DMS153 treated with DMSO at 0.1 percent for 48 hours (cell line): ENCODE results near the gene ADGRB3.

ENCODE experiments used
- DNase-seq: peaks from one replicate; lab custom pipeline; 2025; ENCODE audit not compliant: unreplicated experiment; lab: John Stamatoyannopoulos, UW

The ADGRB3 gene

DNA sequence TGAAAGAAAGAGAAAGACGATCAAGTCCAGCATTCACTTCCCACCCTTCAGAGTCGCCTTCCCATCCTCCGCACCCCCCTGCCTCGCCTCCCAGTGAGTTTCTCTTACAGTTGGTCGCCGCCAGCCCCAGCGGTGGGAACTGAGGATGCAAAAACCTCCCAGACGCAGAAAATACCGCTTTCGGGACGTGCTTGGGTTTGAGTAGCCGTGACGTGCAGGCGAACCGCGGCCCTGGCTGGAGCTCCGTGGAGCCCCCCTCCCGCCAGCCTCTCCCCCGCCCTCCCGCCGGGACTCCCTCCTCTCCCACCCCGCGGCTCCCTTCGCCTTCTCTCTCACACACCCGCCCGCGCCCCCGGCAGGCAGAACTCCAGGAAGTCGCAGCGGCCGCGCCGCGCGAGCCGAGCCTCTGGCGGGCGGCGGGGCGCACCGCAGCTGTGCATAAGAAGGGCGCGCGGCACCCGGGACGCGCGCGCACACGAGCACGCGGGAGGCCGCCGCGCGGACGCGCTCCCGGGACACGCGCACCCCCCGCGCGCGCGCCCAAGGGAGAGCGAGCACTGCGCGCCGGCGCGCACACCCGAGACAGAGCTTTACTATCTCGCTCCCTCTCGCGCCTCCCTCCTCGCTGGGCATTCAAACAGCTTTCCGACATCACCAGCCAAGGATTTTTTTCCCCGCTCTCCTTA, at the start of gene ADGRB3:
TSS of gene ADGRB3 (plus strand) at position 557 of the 686 bp plus-strand sequence. CDS start 3,394 bp downstream, outside the sequence.
- peak; percentile 83 for DNase-seq

DNA sequence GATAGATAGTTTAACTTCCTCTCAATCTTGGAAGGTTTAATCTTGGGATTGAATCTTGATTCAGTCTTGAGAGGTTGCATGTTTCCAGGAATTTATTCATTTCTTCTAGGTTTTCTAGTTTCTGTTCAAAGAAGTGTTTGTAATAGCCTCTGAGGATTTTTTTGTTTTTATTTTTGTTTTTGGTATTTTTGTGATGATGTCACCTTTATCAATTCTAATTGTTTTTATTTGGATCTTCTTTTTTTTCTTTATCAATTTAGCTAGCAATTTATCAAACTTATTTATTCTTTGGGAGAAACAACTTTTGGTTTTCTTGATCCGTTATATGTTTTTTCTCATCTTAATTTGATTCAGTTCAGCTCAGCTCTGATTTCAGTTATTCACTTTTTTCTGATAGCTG, 41.5 kb upstream of the ADGRB3 start:
- no peak for DNase-seq

DNA sequence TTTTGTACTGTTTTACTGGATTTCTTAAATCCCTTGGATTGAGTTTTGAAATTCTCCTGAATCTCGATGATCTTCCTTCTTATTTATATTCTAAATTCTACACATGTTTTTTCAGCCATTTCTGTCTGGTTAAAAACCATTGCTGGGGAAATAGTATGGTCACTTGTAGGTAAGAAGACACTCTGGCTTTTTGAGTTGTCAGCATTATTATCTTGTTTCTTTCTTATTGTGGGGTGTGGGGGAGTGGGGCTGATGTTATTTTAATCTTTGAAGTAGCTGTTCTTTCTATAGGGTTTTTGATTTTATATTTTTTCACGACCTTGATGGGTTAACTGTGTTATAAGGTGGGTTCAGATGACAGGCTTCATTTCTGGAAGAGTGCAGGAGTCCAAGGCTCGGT, 37.4 kb upstream of the ADGRB3 start:
- no peak for DNase-seq

DNA sequence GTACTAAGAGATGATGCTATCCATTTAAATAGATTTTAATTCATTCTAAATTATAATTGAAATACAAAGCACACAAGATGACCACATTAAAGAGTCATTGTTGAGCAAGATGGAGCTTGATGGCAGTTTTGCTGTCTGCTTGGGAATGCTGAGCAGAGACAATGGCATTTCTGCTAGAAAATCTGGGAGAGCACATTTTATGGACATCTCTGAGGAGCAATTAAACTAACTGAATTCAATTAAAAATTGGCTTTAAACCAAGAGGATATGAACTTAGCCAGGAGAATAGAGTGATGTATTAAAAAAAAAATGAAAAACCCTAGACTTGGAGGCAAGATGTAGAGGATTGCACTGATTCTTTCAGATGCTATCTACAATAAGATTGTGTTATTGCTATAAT, 19.1 kb upstream of the ADGRB3 start:
- no peak for DNase-seq

DNA sequence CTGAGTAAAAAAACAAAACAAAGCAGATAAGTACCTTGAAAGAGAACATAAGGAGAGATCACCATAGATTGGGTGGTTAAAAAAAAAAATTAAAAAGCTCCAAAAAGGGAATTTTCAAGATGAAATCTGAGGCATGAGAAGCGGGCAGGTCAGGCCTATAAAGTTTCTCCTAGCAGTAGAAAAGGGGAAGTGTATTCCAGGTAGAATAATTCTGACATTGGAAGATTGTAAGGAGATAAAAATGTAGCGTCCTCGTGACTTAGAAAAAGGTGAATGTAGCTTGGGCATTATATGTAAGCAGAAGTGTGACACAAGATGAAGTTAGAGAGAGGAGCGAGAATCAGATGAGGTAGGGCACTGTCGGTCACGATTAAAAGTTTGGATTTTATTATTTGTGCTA, 9.1 kb upstream of the ADGRB3 start:
- no peak for DNase-seq

DNA sequence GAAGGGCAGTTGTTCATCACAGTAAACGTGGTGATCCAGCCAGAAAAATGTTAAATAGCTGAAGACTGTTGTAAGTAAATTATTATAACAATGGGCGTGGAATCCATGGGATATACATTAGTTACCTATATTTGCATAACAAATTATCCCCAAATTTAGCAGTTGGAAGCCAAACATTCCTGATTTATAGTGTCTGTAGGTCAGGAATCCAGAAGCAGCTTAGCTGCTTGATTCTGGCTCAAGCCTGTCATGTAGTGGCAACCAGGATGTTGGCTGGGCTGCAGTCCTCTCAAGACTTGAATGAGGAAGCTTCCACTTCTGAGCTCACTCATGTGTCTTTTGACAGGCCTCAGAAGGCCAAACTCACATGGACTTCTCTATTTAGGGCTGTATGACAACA, 6.9 kb upstream of the ADGRB3 start:
- no peak for DNase-seq

DNA sequence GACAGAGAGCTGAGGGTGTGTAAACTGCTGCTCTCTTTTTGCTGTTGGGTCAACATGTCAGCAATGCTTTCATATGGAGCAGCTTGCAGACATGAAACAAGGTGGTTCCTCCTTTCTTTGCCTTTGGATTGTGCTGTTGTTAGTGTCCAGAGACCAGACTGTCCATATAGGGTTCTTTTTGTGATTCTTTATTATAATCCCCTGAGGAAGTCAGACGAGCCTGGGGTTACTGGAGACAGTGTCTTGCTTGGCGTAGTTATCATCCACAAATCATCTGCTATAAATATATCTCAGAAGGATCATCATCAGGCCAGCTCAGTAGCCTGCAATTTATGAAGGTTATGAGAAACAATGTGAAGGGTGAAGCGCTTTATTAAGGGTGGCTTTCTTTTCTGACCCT, 2.3 kb upstream of the ADGRB3 start:
- DNase-seq = no peak

DNA sequence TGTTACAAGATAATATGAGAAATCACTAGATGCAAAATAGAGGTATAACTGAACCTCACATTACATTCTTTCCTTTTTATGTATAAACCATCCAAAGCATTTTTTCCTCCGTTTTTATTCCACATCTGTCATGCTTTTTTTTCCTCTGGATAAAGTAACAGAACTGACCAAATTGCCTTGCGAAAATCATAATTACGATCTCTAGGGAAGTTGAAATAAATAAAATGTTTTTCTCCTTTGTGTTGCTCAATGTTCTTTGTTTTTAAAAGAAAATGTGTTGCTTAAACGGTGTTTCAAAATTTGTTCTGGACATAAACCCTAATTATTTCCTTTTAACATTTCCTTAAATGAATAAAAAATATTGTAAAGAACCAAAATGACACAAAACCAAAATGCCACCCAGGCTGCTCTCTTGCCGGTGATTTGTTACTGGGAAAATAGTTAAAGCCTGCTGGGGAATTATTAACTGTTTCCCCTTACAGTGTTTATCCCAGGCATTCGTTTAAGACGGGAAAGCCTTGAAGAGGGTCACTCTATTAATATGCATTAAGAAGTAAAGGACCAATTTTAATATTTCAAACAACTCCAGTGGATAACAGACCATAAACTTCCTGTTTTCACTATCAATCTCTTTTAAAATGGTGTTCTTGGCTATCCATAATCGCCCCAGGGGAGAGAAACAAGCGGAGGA, 1.7 kb upstream of the ADGRB3 start:
- DNase-seq = no peak

DNA sequence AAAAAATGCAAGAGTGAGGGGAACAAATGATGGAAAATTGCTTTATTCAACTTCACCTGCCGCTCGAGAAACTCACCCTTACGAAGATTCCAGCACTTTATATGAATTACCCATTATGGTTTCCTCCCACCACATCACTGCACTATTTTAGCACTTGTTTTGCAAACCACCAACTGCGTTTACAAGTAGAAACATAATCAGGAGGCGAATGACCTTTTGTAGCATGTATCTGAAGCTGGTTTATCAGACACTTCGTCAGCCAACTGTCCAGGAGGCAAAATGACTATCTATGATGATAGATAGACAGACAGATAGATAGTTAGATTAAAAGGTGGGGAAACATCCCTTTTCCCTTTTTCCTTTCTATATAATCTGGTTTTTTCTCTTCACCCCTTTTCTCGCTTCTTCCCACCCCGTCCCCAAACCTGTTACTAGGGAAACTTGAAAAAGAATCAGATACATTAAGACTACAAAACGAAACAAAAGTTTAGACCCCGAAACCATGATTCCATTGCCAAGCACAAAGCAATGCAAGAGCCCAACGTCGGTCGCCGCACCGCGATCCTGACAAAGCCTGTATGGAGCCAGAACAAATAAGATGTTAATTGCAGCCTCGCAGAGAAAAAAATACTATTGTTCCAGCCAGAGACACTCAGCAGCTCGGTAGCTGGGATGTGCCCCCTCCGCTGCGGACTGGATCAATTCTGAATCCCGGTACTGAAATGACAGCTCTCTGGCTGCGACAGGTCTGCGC, 933 bp upstream of the ADGRB3 start:
- peak; percentile 59 for DNase-seq

DNA sequence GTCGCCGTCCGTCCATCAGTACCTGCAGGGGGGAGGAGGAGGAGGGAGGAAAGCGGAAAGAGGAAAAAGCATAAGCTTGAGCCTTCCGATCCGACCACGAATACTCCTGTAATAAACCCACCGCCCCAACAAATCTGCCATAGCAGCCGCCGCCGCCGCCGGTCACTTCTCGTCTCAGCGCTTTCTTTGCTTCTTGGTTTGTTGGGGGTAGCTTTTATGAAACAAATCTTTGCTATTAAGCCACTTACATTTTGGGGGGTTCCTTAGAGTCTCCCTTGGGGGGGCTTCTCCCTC, 277 bp downstream of the ADGRB3 start:
- DNase-seq = no peak

DNA sequence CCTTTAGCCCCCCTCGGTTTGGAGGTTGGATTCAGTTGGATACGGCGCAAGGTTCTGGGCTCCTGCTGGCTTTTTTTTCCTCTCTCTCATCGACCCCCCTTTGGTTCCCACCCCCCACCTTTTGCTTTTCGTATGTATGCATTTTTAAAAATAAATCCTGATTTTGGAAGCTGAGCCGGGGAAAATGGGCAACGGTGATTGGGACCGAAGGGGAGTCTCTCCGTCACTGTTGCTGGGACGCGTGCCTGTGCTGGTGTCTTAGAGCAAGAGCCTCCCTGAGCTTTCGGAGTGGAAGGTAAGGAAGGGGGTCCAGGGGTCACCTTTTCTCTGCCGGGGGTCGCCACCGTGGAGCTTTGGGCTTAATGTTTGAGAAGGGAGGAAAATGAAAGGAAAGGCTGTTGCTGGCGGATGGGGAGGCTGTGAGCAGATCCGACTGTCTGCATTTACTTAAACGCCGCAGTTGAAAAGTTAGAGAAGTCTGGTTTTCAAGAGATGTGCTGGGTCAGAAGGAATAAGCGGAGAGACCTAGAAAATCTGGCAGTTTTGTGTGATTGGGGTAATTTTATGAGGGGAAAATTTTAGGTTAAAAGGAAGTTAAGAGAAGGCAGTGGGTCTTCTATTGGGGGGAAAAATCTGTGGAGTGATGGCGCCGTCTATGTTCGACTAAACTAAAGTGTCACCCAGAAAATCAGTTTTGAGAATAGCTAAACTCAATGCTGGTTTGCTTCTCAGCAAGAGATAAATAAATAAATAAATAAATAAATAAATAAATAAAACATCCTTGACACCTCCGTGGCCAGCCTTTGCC, 828 bp downstream of the ADGRB3 start:
- no peak for DNase-seq

DNA sequence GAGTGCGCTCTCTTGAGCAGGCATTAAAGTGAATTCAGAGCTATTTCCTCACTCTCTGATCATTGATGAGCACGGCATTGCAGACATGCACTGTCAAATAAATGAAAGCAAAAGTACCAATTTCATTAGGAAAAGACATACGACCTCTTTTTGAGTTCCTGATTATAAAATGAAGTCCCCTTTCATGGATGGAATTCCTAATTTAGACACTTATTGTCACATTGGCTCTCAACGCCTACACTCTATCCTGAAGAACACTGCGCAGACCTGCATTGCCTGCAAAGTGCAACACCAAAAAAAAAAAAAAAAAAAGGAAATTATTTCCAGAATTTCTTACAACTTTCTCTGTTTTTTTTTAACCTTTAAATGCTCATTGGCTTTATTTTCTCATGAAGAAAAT, 1.6 kb downstream of the ADGRB3 start:
- no peak for DNase-seq

DNA sequence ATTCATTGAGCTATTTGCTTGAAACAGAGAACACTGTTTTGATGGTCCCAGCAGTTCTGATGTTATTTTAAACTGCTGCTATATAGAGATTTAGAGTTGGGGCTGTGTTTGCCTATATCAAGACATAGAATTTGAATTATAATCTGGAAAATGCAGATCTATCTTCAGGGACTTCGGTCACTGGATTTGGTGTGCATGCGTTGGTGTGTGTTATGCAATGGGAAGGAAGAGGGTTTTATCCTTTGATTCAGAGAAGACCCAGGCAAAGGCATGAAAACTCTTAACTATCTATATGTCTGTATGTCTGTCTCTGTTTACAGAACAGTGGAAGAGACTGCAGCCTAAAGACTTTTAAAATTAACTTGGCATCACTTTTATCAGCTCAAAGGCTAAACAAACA, 2.0 kb downstream of the ADGRB3 start:
- DNase-seq = no peak

DNA sequence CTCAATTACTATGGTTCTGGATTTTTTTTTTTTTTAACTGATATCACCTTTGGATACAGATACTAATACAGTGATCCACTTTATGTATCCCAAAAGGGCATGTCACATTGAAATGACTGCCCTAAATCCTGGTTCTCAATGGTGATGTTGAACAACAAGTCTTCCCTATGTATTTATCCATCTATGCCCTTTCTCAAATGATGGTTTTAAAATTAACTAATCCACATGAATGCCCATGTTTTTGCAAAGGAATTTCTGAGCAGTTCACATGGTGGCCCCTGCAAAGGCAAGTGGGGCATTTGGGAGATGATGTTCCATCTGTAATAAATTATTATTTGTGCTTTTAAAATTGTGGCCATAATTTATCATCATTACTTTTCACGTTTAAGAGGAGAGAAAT, 2.7 kb downstream of the ADGRB3 start:
- no peak for DNase-seq

DNA sequence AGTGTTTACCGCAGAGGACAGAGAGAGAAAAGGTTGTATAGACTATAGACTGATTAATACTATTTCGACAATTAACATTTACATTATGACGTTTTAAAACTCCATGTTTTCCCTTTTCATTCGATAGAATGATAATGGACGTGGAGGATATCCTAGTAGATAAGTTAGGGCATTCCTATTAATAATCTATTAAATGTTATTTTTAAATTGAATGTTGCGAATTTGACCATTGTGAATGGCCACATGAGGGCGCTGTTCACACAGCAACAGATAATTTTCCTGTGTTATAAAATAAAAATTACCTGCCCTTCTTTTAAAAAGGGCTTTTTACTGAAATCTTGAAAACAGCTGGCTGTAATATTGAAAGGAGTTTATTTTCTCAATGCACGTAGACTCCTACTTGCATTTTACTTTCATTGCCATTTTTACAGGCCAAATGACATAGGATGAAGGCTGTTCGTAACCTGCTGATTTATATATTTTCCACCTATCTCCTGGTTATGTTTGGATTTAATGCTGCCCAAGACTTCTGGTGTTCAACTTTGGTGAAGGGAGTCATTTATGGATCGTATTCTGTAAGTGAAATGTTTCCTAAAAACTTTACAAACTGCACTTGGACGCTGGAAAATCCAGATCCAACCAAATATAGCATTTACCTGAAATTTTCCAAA, 3.3 kb downstream of the ADGRB3 start:
- DNase-seq = peak; percentile 22

DNA sequence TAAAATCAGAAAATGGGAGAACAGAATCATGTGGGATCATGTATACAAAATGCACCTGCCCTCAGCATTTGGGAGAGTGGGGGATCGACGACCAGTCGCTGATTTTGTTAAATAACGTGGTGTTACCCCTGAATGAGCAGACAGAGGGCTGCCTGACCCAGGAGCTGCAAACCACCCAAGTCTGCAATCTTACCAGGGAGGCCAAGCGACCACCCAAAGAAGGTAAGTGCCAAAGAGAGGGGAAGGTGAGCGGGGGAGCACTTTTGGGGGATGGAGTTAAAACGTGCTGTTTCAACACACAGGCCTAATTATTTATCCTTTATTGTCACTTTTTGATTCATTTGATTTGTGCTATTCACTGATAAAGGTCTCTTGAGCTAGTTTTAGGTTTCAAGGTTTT, 4.1 kb downstream of the ADGRB3 start:
- no peak for DNase-seq

DNA sequence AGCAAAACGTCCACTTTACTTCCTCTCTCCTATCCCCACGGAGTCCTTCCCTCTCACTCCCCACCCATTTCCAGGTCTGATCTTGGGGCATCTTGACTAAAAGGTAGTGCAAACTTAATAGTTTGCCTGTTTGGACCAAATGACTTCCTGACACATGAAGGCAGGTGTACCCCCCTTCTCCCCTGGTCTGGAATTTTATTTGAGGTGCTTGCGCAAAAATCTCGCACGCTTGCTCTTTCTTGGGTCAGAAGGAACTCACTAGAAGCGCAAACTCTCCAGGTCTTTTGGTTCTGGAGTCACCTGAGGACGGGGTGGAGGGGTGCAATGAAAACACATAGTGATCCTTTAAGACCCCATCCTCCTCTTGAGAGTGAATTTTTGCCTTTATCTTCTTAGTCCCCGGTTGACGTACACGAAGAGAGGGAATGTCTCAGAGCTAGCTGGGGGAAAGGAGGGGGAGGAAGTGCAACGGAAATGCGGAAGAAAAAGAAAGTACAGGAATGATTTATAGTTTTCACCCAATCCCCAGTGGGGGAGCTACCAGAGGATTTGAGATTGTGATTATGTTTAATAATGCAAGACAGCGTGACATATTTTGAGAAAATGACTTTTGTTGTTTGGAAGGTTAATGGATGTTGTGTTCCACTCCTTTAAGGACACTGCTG, 4.9 kb downstream of the ADGRB3 start:
- DNase-seq = no peak

DNA sequence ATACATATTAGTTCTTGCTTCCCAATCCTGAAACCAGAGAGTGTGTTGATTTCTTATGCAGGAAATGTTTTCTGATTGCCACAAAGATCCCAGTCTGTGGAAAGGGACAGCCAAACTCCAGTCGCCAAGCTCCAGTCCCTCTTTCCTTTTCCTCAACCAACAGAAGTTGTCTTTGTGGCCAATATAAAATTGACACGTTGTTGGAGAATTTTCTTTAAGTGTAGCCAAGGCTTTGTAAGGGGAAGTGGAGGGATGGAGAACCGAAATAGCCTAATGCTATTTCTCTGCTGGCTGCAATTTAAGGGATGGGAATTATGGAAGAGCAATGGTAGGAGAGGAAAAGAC, 5.4 kb downstream of the ADGRB3 start:
- DNase-seq = no peak

DNA sequence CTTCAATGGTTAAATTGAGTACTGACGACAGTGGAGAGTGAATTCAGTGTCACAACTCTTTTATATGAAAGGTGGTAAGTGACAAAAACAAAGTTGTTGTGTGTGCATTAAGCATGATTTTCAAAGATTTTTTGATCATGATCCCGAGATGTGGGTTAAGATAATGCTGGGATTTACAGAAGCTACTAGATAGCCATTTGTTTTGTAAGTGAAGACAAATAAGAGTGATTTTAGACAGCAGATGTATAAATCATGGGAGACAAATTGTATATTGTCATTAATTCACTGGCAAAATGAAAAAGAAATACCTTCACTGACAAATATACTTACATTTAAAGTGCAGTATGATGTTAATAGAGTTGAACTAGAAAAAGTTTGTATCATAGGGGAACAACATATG, 6.1 kb downstream of the ADGRB3 start:
- no peak for DNase-seq

DNA sequence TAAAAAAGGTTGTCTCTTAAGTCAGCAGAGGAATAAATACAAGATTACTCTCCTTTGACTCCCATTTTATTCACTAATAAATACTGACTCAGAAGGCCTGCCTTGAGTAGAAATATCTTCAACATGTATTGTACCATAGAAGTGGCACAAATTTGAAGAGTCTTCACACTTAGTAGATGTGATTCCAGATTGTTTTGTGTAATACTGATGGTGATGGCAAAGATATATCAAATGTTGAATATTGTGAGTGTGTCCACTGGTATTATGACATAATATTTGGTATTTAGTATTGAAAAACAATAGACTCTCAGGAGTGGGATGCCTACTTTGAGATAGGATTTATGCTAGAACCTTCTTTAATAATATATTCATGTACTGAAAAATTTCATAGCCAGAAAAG, 7.0 kb downstream of the ADGRB3 start:
- DNase-seq = no peak

DNA sequence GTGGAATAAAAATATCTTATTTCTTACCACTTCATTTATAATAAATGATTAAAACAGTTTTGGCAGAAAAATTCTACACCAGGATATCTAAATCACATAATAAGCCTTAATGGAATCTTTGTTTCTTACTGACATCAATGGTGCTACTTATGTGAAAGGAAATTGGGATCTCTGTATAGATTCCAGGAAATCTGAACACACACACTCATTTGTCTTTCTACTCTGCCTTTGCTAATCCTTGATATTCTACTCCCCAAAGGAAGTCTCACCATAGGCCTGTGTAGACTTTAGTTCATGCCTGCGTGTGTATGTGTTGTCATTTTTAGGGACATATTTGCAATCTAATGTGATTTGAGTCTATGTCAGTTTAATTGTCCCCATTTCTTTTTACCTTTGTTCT, 7.9 kb downstream of the ADGRB3 start:
- DNase-seq = no peak
